LHCN-M2 (cell line): ENCODE data around the gene KCTD15. TPM values are rescaled to one million over a fixed set of nuclear protein-coding genes. Genes with fewer than 3 reads are reported as not detected.

Experiments
- DNase-seq: peaks from one replicate; pipeline ENCODE4 v3.0.0-alpha.2; 2012; ENCODE audit warnings: low read depth
- total RNA-seq: library from RNA; depleted of rRNA; stranded (reverse); fragments of >200 nt; gene quantifications from 2 replicates; pipeline ENCODE4 v1.2.3, GENCODE V29; 2014; rRNA removed

The KCTD15 gene
- total RNA-seq, 1 experiment from 2014 or later = 12.3 TPM

DNA sequence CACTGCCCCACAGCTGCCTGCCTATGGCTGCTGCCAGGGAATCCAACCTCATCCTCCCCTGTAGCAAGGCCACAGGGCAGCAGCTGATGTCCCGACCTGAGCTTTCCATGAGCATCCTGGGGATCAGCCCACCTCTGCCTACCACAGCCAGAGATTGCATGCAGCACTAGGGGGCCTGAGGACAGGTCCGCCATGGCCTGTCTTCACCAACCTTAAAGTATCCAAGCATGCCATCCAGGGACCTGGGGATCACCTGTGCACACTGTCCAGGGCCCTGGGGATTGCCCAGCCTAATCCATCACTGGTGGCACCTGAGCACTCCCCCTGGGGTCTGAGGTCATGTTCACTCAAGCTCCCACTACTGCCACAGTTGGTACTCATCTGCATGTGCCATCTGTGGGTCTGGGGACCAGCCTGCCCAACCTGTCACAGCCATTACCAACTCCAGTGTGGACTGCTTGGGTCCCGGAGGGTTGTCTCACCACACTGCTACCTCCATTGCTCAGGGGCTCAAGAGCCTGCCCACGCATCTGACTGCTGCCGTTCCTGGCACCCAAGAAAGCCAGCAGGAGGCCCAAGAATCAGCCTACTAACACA is 53.0 kb downstream of the KCTD15 start:
- no peak for DNase-seq

DNA sequence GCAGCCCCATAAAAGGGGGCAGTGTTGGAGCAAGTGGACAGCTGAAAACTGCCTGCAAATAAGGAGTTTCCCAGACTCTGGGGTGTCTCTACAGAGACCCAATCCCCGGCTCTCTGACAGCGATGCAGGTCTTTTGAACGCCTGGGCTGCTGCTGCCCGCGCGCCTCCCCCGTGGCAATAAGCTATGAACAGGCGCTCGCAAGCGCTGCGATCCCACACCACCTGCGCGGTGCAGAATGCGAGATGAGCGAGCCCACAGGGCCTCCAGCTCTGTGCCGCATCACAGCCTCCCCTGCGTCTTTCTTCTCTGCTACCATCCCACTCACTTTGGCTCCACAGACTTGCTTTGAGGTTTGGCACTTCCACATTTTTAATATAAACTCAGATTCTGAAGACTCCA is 62.3 kb downstream of the KCTD15 start:
- no peak for DNase-seq

DNA sequence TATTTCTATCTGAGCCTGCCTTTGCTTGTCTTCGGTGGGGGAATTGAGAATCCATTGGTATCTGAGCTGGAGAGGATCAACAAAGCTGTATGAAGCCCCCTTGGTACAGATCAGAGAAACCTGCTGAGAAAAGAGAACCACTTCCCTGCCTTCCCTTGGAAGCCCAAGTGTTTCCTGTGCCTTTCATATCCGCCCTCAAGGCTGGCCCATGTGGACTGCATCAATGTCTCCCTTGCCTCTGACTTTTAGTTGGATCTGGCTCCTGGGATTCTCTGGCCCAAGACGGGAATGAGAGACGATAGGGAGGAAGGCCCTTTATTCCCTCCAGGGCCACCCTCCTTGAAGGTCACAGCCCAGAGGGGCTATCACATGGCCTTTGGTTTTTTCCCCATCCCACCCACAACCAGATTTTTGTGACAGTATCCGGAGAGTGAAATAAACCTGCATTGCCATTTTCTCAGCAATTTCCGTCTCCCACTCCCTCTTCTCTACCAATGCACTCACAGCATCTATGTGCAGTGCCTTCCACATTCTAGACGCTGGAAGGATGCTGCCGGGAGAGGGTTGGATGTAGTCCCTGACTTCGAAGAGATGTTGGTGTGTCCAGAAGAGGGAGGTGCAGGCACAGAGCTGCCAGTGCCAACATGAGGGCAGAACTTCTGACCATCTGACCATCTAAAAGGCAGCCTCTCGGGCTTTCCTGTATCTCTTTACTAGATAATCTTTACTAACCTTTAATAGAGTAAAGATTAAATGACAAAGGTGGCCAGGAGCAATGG is 63.8 kb downstream of the KCTD15 start:
- no peak for DNase-seq

DNA sequence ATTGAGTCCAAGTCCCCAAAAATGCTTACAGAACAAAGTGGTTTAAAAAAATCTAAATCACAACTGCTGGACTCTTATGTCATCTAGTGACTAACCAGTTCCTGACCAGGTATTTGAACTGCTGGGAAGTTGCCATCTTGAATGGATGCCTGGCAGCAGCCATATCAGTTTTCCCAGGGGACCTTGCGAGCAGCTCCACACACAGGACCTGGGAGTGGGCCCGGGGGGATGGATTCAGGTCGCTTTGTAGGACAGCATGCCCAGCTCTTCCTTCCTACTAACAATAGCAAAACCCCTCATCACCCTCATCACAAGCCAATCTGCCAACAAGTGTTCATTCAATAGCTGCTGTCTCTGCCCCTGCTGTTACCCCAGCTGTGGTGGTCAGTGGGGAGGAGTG is 65.3 kb downstream of the KCTD15 start:
- DNase-seq = no peak

DNA sequence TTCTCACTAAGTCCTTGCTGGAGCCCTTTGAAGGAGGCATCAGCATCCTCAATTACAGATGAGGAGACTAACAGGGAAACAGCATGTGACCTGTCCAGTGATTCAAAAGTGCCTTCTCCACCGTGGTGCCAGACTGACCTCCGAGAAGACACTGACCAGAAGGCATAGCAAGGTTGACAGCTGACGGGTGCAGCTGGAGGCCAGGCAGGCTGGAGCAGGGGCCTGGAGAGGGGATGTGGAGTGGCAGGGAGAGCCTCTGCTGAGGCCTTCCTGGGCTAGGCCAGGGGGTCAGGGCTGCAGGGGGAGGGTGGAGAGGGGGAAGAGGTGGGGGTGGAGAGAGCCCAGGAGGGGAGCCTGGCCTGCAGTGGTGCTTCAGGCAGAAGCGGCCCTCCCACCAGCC is 66.3 kb downstream of the KCTD15 start:
- no peak for DNase-seq

DNA sequence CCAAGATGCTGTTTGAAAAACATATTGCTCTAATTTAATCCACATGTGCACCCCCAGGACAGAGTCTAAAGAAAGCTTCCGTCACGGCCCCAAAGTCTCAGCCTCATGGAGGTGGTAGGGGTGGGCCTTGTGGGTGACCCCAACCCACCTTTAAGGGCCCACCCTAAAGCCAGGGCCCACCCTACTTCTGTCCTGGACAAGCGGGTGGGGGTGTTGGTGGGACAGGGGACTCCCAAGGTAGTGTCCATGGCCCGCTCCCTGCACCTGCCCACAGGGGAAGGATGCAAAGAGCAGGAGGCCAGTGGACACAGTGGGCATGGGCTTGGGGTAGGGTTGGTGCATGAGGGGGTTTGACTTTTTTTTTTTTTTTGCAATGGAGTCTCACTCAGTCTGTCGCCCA is 66.8 kb downstream of the KCTD15 start:
- no peak for DNase-seq

DNA sequence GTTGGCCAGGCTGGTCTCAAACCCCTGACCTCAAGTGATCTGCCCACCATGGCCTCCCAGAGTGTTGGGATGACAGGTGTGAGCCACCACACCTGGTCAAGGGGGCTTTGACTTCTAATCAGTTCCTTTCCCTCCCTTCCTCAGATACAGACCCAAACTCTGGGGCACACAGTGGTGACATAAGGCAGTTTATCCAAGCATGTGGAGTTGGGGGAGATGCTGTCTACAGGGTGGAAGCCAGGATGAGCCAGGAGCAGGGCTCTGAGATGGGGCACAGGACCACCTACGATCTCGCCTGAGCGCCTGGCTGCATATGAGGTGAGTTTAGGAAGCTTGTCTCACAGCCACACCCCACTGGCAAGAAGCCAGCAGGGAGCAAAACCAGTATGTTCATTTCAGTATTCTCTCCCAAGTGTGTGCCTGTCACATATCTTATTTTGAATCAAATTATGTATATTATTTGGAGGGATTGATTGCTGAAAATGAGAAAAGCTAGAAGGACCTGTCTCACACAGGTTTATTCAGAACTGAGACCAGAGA is 67.7 kb downstream of the KCTD15 start:
- no peak for DNase-seq

DNA sequence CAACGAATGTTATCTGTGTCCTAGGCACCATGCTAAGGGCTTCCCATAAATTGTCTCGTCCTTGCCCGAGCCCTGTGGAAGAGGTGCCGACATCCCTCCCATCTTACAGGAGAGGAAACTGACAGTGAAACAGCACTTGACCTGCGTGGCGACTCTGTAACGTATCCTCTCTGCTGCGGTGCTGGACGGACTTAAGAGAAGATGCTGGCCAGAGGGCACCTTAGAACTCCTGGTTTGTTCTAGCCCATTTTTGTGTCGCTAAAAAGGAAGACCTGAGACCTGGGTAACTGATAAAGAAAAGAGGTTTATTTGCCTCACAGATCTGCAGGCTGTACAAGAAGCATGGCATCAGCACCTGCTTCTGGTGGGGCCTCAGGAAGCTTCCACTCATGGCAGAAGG is 68.6 kb downstream of the KCTD15 start:
- DNase-seq = no peak

Other genes with a start within 250 kb of the KCTD15 start
- gene CHST8, start 174.9 kb upstream of the KCTD15 start, total RNA-seq = not detected in 2 replicates